Breast epithelium (tissue), 3 donors: ENCODE data around the gene SH2D7.

ENCODE experiments used
- POLR2A ChIP-seq: fragments of 450-650 bp; IDR thresholded peaks from one replicate; pipeline ENCODE4 v1.6.1; 2016; ENCODE audit warnings: antibody characterized with exemption, mild to moderate bottlenecking, moderate library complexity
- POLR2AphosphoS5 ChIP-seq, 3 donors: sonication (generic); formaldehyde crosslinking; IDR thresholded peaks; one replicate each; pipeline ENCODE4 v1.6.1; 2017; ENCODE audit warnings: antibody characterized with exemption in 3 of 3
- TF ChIP-seq, protein P1 (sequence below), 3 donors: fragments of 450-650 bp; IDR thresholded peaks; one replicate each; pipeline ENCODE4 v1.5.1; 2016 to 2017; ENCODE audit warnings: antibody characterized with exemption in 3 of 3, mild to moderate bottlenecking in 3 of 3, moderate library complexity in 3 of 3

DNA sequence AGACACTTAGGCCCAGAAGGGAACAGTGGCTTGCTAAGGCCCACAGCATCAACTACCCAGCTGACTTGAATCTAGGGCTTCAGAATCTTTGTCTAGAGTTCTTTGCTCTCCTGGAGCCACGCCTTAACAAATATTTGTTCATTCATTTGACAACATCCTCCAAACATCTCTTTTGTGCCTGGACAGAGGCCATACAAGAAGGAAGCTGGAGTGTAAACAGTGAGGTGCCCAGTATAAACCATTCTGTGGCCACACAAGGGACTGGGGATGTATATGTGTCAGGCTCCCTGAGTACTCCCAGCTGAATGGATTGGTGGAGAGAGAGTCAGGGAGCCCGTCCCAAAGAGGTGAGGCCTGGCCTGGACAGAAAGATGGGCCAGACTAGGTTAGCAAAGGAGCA lies 35.5 kb downstream of the SH2D7 start:
- TF ChIP-seq, protein P1, sequence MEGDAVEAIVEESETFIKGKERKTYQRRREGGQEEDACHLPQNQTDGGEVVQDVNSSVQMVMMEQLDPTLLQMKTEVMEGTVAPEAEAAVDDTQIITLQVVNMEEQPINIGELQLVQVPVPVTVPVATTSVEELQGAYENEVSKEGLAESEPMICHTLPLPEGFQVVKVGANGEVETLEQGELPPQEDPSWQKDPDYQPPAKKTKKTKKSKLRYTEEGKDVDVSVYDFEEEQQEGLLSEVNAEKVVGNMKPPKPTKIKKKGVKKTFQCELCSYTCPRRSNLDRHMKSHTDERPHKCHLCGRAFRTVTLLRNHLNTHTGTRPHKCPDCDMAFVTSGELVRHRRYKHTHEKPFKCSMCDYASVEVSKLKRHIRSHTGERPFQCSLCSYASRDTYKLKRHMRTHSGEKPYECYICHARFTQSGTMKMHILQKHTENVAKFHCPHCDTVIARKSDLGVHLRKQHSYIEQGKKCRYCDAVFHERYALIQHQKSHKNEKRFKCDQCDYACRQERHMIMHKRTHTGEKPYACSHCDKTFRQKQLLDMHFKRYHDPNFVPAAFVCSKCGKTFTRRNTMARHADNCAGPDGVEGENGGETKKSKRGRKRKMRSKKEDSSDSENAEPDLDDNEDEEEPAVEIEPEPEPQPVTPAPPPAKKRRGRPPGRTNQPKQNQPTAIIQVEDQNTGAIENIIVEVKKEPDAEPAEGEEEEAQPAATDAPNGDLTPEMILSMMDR (IDR thresholded peaks at IDR 0.05): no peak
- TF ChIP-seq POLR2AphosphoS5 (IDR thresholded peaks at IDR 0.05) (no peak), POLR2A (no peak)
